NB4 (cell line): ENCODE measurements around the gene GALNT14.
A peak's percentile ranks its signal among the peaks of the same experiment; 100 is the strongest.

Source experiments
- DNase-seq: peaks from one replicate; pipeline ENCODE4 v3.0.0; 2010; ENCODE audit warnings: low read depth
- H3K4me3 ChIP-seq: one replicate; pipeline ENCODE4 v1.5.1; 2011; ENCODE audit warnings: mild to moderate bottlenecking, low read depth, low read length, moderate library complexity
- CTCF ChIP-seq: IDR thresholded peaks from one replicate; pipeline ENCODE4 v1.5.1; 2012; ENCODE audit warnings: low read depth, low read length
- MYC ChIP-seq: IDR thresholded peaks from 2 replicates; pipeline ENCODE4 v1.6.1; 2011; ENCODE audit warnings: low read depth, low read length
- POLR2A ChIP-seq: IDR thresholded peaks from 2 replicates; pipeline ENCODE4 v1.6.1; 2011; ENCODE audit warnings: mild to moderate bottlenecking; ENCODE audit not compliant: insufficient read length; ENCODE audit errors: extremely low read depth
- TF ChIP-seq, protein P1 (sequence below): IDR thresholded peaks from 2 replicates; pipeline ENCODE4 v1.6.1; 2011; ENCODE audit warnings: low read depth, low read length

The GALNT14 gene

DNA sequence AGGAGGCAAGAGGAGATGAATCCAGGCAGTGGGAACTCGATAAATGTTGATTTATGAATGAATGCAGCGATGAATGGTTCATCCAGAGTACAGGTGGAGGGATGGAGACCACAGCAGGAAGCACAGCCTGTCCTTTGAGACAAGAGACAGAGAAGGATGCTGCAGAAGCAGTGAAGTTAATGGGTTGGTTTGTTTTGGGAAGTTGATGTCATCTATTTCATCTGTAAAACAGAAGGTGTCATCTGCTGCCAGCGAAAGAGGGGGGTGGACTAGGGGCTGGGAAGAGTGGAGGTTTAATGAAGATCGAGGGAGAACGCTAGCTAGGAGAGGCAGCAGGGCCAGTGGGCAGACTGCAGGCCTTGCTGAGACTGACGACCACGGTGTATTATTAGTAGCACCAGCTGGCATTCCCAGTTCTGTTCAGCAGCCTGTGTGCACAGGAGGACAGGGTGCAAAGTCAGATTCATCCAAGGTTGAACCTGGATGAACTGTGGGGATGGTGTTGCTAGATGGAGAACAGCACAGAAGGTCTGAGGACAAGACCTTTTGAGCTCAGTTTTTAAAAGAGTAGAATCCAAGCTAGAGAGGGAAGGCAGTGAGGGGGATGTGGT lies 210.7 kb downstream of the GALNT14 start:
- TF ChIP-seq CTCF (no peak), POLR2A (no peak), MYC (no peak)
- TF ChIP-seq, protein P1, sequence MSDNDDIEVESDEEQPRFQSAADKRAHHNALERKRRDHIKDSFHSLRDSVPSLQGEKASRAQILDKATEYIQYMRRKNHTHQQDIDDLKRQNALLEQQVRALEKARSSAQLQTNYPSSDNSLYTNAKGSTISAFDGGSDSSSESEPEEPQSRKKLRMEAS: no peak
- no peak for DNase-seq

GRCh38 chr2:30926606-30927005 lies 211.6 kb downstream of the GALNT14 start:
- no peak for DNase-seq
- TF ChIP-seq CTCF (no peak), MYC (no peak), POLR2A (no peak)
- TF ChIP-seq, protein P1: no peak
- no peak overlapping the region for H3K4me3 ChIP-seq

More for the DNA sequence above, 210.7 kb downstream of the GALNT14 start:
- no peak overlapping the region for H3K4me3 ChIP-seq

DNA sequence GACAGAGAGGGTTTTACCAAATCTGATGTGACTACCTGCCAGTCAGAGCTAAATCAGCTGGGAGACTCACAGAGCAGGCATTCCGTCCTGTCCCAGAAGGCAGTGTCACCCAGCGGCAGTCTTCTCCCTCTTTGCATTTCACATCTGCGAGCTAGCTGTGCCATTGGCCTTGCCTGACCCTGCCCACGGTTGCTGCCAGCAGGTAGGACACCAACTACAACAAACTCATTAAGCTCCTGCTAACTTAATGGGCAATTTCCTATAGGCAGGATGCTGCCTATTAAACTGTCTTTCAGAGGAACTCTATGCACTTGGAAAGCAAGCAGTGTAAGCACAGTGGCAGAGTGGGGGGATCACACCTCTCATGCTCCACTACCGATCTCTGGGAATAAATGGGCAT lies 214.6 kb downstream of the GALNT14 start:
- DNase-seq: no peak
- TF ChIP-seq, protein P1: no peak
- no peak for TF ChIP-seq POLR2A
- no peak for TF ChIP-seq CTCF
- no peak for TF ChIP-seq MYC
- no peak overlapping the region for H3K4me3 ChIP-seq

DNA sequence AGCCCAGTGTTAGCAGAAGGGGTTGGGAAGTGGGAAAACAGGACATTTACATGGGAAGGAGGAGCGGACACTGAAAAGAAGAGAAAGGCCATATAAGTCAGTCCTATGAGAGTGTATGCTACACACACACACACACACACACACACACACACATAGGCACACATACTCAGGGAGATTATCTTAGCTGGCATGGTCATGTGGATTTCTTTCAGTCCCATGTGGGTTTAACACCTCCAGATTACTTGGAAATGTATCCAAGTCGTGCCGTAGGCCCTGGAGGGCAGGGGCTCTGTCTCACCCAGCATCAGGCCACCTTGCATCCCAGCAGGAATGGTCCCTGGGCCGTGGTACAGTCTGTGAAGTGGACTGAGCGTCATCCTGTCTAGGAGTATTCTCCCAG lies 217.7 kb downstream of the GALNT14 start:
- no peak for DNase-seq
- H3K4me3 ChIP-seq: no peak overlapping the region
- TF ChIP-seq MYC: no peak

GRCh38 chr2:30915486-30915885 lies 222.8 kb downstream of the GALNT14 start:
- peak; percentile 45 for DNase-seq
- TF ChIP-seq, protein P1: no peak
- TF ChIP-seq CTCF: peak; percentile 52
- H3K4me3 ChIP-seq: no peak overlapping the region

DNA sequence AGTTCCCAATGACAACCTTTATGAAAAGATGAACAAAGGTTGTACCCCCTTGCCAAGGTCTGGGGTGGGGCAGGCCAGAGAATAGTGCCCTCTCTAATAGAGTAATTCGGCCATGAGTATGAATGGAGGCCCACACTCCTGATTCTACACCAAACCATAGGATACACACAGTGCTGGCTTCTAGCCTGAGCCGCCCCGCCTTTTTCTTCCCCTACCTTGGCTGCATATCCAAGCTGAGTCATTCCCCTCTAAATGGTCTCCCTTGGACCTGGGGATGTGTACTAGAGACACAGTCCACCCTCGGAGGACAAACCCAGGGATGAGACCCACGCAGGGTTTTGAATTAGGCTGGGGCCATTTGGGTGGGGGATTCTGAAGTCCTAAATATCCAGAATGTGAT lies 223.8 kb downstream of the GALNT14 start:
- no peak for TF ChIP-seq CTCF
- TF ChIP-seq, protein P1: no peak
- TF ChIP-seq POLR2A: no peak
- TF ChIP-seq MYC: no peak
- no peak overlapping the region for H3K4me3 ChIP-seq
- no peak for DNase-seq
